ENCODE results near the gene LIAS.

GRCh38 chr4:39464886-39465501 is 6.1 kb downstream of the LIAS start:
- TF ChIP-seq, protein P1, sequence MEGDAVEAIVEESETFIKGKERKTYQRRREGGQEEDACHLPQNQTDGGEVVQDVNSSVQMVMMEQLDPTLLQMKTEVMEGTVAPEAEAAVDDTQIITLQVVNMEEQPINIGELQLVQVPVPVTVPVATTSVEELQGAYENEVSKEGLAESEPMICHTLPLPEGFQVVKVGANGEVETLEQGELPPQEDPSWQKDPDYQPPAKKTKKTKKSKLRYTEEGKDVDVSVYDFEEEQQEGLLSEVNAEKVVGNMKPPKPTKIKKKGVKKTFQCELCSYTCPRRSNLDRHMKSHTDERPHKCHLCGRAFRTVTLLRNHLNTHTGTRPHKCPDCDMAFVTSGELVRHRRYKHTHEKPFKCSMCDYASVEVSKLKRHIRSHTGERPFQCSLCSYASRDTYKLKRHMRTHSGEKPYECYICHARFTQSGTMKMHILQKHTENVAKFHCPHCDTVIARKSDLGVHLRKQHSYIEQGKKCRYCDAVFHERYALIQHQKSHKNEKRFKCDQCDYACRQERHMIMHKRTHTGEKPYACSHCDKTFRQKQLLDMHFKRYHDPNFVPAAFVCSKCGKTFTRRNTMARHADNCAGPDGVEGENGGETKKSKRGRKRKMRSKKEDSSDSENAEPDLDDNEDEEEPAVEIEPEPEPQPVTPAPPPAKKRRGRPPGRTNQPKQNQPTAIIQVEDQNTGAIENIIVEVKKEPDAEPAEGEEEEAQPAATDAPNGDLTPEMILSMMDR (conservative IDR thresholded peaks at IDR 0.05; ENCODE audit: low read length) = peak; percentile 39
- TF ChIP-seq EZH2phosphoT487 (IDR thresholded peaks at IDR 0.05; ENCODE audit: borderline replicate concordance) = no peak
